Suprapubic skin (tissue), 4 donors: ENCODE data around the gene PGM3. TPM values are rescaled to one million over a fixed set of nuclear protein-coding genes. Genes with fewer than 3 reads are reported as not detected.

ENCODE experiments used
- DNase-seq, 2 donors: peaks; one replicate each; pipeline ENCODE4 v3.0.0-alpha.2; 2019; ENCODE audit warnings: low spot score in 2 of 2
- H3K27ac ChIP-seq: fragments of 200-600 bp; sonication (generic); one replicate; pipeline ENCODE4 v1.5.1; 2019
- H3K27me3 ChIP-seq: fragments of 200-600 bp; sonication (generic); one replicate; pipeline ENCODE4 v1.5.1; 2019
- H3K36me3 ChIP-seq: fragments of 200-600 bp; sonication (generic); one replicate; pipeline ENCODE4 v1.5.1; 2019
- H3K4me1 ChIP-seq: fragments of 200-600 bp; sonication (generic); one replicate; pipeline ENCODE4 v1.5.1; 2019
- H3K4me3 ChIP-seq: fragments of 200-600 bp; sonication (generic); one replicate; pipeline ENCODE4 v1.5.1; 2019; ENCODE audit warnings: mild to moderate bottlenecking
- H3K9me3 ChIP-seq: fragments of 200-600 bp; sonication (generic); one replicate; pipeline ENCODE4 v1.5.1; 2019
- CTCF ChIP-seq, 2 donors: fragments of 200-600 bp in 1 of 2; fragments of 450-650 bp in 1 of 2; sonication (generic) in 1 of 2; IDR thresholded peaks; one replicate each; pipeline ENCODE4 v1.5.1; 2016 to 2019; ENCODE audit warnings: antibody characterized with exemption in 2 of 2, mild to moderate bottlenecking in 1 of 2, moderate library complexity in 1 of 2
- EP300 ChIP-seq: sonication (generic); formaldehyde crosslinking; IDR thresholded peaks from one replicate; pipeline ENCODE4 v1.6.1; 2017; ENCODE audit warnings: antibody characterized with exemption
- POLR2A ChIP-seq, 2 donors: fragments of 450-650 bp; IDR thresholded peaks; one replicate each; pipeline ENCODE4 v1.6.1; 2017; ENCODE audit warnings: antibody characterized with exemption in 2 of 2, mild to moderate bottlenecking in 2 of 2, moderate library complexity in 2 of 2
- POLR2AphosphoS5 ChIP-seq, 3 donors: sonication (generic); formaldehyde crosslinking; IDR thresholded peaks; one replicate each; pipeline ENCODE4 v1.6.1; 2017; ENCODE audit warnings: antibody characterized with exemption in 3 of 3
- whole genome bisulfite sequencing: methylation state at CpG from one replicate; pipeline ENCODE4 v1.1.5; 2018; 5-methylcytosine and 5-hydroxymethylcytosine counted together
- total RNA-seq, 4 donors: library from RNA; depleted of rRNA; stranded (reverse); fragments of >200 nt; gene quantifications; one replicate each; pipeline ENCODE4 v1.1.0, GENCODE V29; 2016

The PGM3 gene
- total RNA-seq, 4 donors from 2014 or later = 9.6 to 18.6 (median 13.8) TPM

- TF ChIP-seq EP300 (no peak), CTCF (IDR thresholded peaks at IDR 0.05) (no peak), POLR2AphosphoS5 (IDR thresholded peaks at IDR 0.05) (no peak), POLR2A (IDR thresholded peaks at IDR 0.05) (no peak)
- WGBS = 94% methylated on average over 5 of the region's 5 CpGs
- Histone ChIP-seq H3K4me1 (no peaks in the 10 kb centered on the region), H3K36me3 (peaks cover 86% of the 10 kb centered on the region), H3K4me3 (no peak overlapping the region), H3K9me3 (no peaks in the 10 kb centered on the region), H3K27me3 (no peaks in the 10 kb centered on the region), H3K27ac (no peak overlapping the region)
- no peak for DNase-seq
These were observed 66.3 kb downstream of the PGM3 start for GRCh38 chr6:83126807-83127206.

DNA sequence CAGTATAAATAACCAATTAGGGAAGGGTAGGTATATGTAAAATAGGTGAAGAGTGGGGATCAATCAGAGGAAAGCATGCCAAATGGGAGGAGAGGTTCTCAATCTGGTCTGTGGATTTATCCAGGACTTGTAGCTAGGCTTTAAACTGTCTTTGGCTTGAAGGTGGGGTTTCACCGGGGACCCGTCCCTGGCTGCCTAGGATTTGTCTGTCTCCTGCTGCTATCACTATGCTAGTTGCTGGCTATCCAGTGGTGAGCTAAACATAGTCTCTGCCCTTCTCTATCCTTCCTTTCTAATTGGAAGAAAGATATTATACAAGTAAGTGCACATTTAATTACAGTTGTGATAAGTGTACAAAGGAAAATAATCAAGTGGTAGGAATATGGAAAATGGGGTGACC, 66.8 kb downstream of the PGM3 start:
- Histone ChIP-seq H3K27ac (no peak overlapping the region), H3K27me3 (no peaks in the 10 kb centered on the region), H3K36me3 (peaks cover 80% of the 10 kb centered on the region), H3K9me3 (no peaks in the 10 kb centered on the region), H3K4me1 (no peaks in the 10 kb centered on the region), H3K4me3 (no peak overlapping the region)
- no peak for TF ChIP-seq POLR2AphosphoS5 (IDR thresholded peaks at IDR 0.05)
- no peak for TF ChIP-seq POLR2A (IDR thresholded peaks at IDR 0.05)
- no peak for TF ChIP-seq EP300
- TF ChIP-seq CTCF (IDR thresholded peaks at IDR 0.05) = no peak
- DNase-seq = no peak
- 95% methylated on average over 2 of the region's 2 CpGs for WGBS

DNA sequence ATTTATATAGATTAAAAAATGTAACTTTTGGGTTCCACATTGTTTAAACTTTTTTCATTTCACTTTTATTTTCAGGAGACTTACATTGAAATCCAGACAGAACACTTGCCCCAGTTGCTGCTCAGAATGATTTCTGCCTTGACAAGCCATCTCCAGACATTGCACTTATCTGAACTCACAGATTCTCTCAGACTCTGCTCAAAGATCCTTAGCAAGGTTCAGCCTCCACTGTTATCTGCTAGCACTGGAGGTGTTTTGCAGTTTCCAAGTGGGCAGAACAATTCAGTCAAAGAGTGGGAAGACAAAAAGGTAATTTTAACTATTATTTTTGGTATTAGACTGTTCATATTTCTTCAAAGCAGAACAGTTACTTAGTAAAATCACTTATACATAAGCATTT, 67.6 kb downstream of the PGM3 start:
- TF ChIP-seq EP300 (no peak), CTCF (IDR thresholded peaks at IDR 0.05) (no peak), POLR2AphosphoS5 (IDR thresholded peaks at IDR 0.05) (no peak), POLR2A (IDR thresholded peaks at IDR 0.05) (no peak)
- H3K27ac ChIP-seq = no peak overlapping the region
- no peaks in the 10 kb centered on the region for H3K27me3 ChIP-seq
- H3K4me3 ChIP-seq = no peak overlapping the region
- H3K36me3 ChIP-seq = peaks cover 79% of the 10 kb centered on the region
- DNase-seq = no peak
- no peaks in the 10 kb centered on the region for H3K4me1 ChIP-seq
- no peaks in the 10 kb centered on the region for H3K9me3 ChIP-seq

DNA sequence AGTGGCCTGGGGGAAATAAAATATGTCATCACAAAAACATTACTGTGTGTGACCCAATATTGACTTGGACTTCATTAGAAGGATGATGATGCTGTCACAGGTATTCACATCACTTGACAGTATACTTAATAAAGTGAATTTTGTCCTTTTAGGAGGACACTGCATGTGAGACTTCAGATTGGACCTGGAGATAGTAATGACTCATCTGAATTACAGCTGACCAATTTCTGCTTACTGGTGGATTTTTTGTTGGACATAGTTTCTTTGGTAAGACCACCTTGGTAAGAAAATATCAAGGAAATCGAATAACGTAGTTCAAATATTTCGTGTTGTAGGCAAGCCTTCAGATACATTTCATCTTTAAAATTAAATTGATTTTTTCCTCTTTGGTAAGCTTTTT, 68.5 kb downstream of the PGM3 start:
- Histone ChIP-seq H3K4me3 (no peak overlapping the region), H3K9me3 (no peaks in the 10 kb centered on the region), H3K27ac (no peak overlapping the region), H3K27me3 (no peaks in the 10 kb centered on the region), H3K4me1 (no peaks in the 10 kb centered on the region), H3K36me3 (peaks cover 79% of the 10 kb centered on the region)
- TF ChIP-seq POLR2A (IDR thresholded peaks at IDR 0.05) = no peak
- no peak for TF ChIP-seq EP300
- no peak for TF ChIP-seq CTCF (IDR thresholded peaks at IDR 0.05)
- TF ChIP-seq POLR2AphosphoS5 (IDR thresholded peaks at IDR 0.05) = no peak
- 94% methylated on average over 3 of the region's 3 CpGs for WGBS
- DNase-seq = no peak

GRCh38 chr6:83119742-83120300, 73.2 kb downstream of the PGM3 start:
- H3K36me3 ChIP-seq = peaks cover 35% of the 10 kb centered on the region
- no peaks in the 10 kb centered on the region for H3K27me3 ChIP-seq
- no peaks in the 10 kb centered on the region for H3K4me1 ChIP-seq
- no peak overlapping the region for H3K4me3 ChIP-seq
- WGBS = 88% methylated on average over 2 of the region's 2 CpGs
- no peak for DNase-seq
- H3K27ac ChIP-seq = no peak overlapping the region
- TF ChIP-seq POLR2A (IDR thresholded peaks at IDR 0.05) = no peak
- H3K9me3 ChIP-seq = no peaks in the 10 kb centered on the region

GRCh38 chr6:83117802-83118201, 75.3 kb downstream of the PGM3 start:
- Histone ChIP-seq H3K27me3 (no peaks in the 10 kb centered on the region), H3K4me3 (no peak overlapping the region), H3K27ac (no peak overlapping the region), H3K36me3 (peaks cover 20% of the 10 kb centered on the region), H3K9me3 (no peaks in the 10 kb centered on the region), H3K4me1 (no peaks in the 10 kb centered on the region)
- TF ChIP-seq POLR2A (IDR thresholded peaks at IDR 0.05) (no peak), EP300 (no peak), CTCF (IDR thresholded peaks at IDR 0.05) (no peak), POLR2AphosphoS5 (IDR thresholded peaks at IDR 0.05) (no peak)
- DNase-seq = no peak
- WGBS = 100% methylated on average over 1 of the region's 1 CpG
